Measurements from ENCODE around the gene CCNT2. TPM values are rescaled to one million over a fixed set of nuclear protein-coding genes. Genes with fewer than 3 reads are reported as not detected.
"Not testable (repeated sequence)": the region's sequence is repeated elsewhere in the genome, so short reads cannot be mapped to it uniquely, and the experiment has no call there.

The CCNT2 gene
- total and polyA plus RNA-seq, 4 experiments from 2014 or later, result 23.1 to 80.6 (median 49.8) TPM

DNA sequence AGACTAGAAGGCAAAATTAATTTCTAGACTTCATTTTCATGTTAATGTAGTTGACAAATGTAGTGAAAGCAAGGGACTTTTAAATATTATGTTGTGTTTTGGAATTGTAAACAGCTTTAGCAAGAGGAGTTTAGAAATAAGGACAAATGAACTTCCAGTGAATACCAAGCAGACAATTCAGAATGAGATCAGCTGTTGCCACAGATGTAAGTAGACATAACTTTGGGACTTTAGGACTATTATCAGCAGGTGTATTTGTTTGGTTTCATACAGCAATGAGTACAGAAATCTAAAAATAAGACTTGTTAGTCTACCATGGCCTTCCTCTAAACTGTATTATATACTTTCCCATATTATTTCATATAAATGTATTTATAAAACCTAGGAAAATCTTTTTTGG, 34.2 kb upstream of the CCNT2 start:
- H3K36me3 ChIP-seq (ENCODE audit: insufficient read depth, low read length), result no peaks in the 10 kb centered on the region
- H3K4me3 ChIP-seq (ENCODE audit: low read length in 2 of 2), result no peak overlapping the region
- H3K4me1 Mint-ChIP-seq, result no peaks in the 10 kb centered on the region
- no peak for DNase-seq
- H3K36me3 Mint-ChIP-seq, result peaks cover 1 to 6% of the 10 kb centered on the region in 2 donors
- H3K27me3 ChIP-seq (ENCODE audit: insufficient read depth, low read length), result no peaks in the 10 kb centered on the region
- intact Hi-C loops (cut with micrococcal nuclease), result no loop called here
- H3K27ac Mint-ChIP-seq, result no peak overlapping the region
- peaks cover 0 to 1% of the 10 kb centered on the region in 2 donors for H3K27me3 Mint-ChIP-seq
- ChIA-PET CTCF (ENCODE audit: partially characterized antibody) (no interaction called here), POLR2A (ENCODE audit: partially characterized antibody) (no interaction called here)
- peaks cover 0 to 11% (median 4%) of the 10 kb centered on the region in 8 donors for H3K9me3 Mint-ChIP-seq
- no peaks in the 10 kb centered on the region for H3K4me1 ChIP-seq (ENCODE audit: insufficient read depth, low read length)
- no peak overlapping the region for H3K27ac ChIP-seq (ENCODE audit: low read depth, low read length)
- no peaks in the 10 kb centered on the region for H3K9me3 ChIP-seq (ENCODE audit: control insufficient read depth in 1 of 2, low read length in 2 of 2)
- no peak overlapping the region for H3K4me3 Mint-ChIP-seq

DNA sequence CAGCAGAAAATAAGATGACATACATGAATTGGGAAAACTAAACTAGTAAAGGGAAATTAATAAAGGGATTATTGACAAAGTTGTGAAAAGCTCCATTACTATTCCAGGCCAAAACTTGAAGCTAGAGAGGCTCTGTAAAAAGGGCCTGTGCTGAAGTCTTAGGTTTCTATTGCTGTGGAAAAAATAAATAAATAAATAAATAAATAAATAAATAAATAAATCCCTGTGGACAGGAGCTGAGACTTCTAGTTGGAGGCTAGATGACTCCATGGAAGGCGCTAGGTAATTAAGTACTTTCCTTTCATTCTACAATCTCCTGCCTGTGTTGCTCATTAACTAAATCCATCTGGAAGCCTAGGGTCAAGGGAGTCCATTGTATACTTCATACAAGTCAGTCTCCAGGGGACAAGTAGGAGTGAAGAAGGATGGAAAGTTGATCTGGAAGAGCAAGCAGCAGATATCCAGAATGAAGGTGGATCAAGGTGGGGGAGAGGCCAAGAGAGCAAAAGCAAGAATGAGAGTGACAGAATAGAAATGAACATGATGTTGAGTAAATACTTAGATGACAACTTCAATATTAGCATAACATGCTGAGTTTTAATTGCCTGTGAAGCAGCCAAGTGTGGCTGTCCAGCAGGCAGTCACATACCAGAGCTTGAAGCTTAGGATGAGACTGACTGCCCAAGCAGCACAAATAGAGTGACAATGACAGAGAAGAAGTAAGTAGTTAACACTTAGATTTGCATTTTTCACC, 26.2 kb upstream of the CCNT2 start:
- H3K27me3 Mint-ChIP-seq, result peaks cover 0 to 2% of the 10 kb centered on the region in 2 donors
- no peak for DNase-seq
- ChIA-PET POLR2A (ENCODE audit: partially characterized antibody) (no interaction called here), CTCF (ENCODE audit: partially characterized antibody) (interaction anchor here (1.7 kb wide), 1 partner anchor 441 kb away, joined by 6 read pairs; no protein-coding TSS in a partner anchor)
- intact Hi-C loops (cut with micrococcal nuclease), result no loop called here
- H3K27ac Mint-ChIP-seq, result no peak overlapping the region
- H3K4me3 Mint-ChIP-seq, result no peak overlapping the region
- H3K36me3 Mint-ChIP-seq, result no peaks in the 10 kb centered on the region
- no peaks in the 10 kb centered on the region for H3K4me1 ChIP-seq (ENCODE audit: insufficient read depth, low read length)
- H3K27me3 ChIP-seq (ENCODE audit: insufficient read depth, low read length), result no peaks in the 10 kb centered on the region
- no peaks in the 10 kb centered on the region for H3K9me3 Mint-ChIP-seq
- no peaks in the 10 kb centered on the region for H3K4me1 Mint-ChIP-seq
- H3K36me3 ChIP-seq (ENCODE audit: insufficient read depth, low read length), result no peaks in the 10 kb centered on the region
- H3K4me3 ChIP-seq (ENCODE audit: low read length in 2 of 2), result no peak overlapping the region
- H3K27ac ChIP-seq (ENCODE audit: low read depth, low read length), result no peak overlapping the region
- no peaks in the 10 kb centered on the region for H3K9me3 ChIP-seq (ENCODE audit: control insufficient read depth in 1 of 2, low read length in 2 of 2)

- ChIA-PET POLR2A (ENCODE audit: partially characterized antibody) (no interaction called here), CTCF (ENCODE audit: partially characterized antibody) (interaction anchor here (0.6 to 1.0 kb wide), 5 partner anchors 28 to 462 kb away, joined by 3 to 4 read pairs (median 3); no protein-coding TSS in a partner anchor)
- H3K27me3 Mint-ChIP-seq, result peaks cover 0 to 2% of the 10 kb centered on the region in 2 donors
- H3K36me3 ChIP-seq (ENCODE audit: insufficient read depth, low read length), result no peaks in the 10 kb centered on the region
- H3K27ac Mint-ChIP-seq, result no peak overlapping the region
- no peaks in the 10 kb centered on the region for H3K9me3 Mint-ChIP-seq
- no peaks in the 10 kb centered on the region for H3K4me1 ChIP-seq (ENCODE audit: insufficient read depth, low read length)
- H3K27ac ChIP-seq (ENCODE audit: low read depth, low read length), result no peak overlapping the region
- no peaks in the 10 kb centered on the region for H3K9me3 ChIP-seq (ENCODE audit: control insufficient read depth in 1 of 2, low read length in 2 of 2)
- H3K4me1 Mint-ChIP-seq, result no peaks in the 10 kb centered on the region
- no peaks in the 10 kb centered on the region for H3K27me3 ChIP-seq (ENCODE audit: insufficient read depth, low read length)
- no peak overlapping the region for H3K4me3 Mint-ChIP-seq
- H3K36me3 Mint-ChIP-seq, result no peaks in the 10 kb centered on the region
- intact Hi-C loops (cut with micrococcal nuclease), result loop anchor here (1.0 to 2.0 kb wide), 5 partner anchors 241 to 780 kb away; no protein-coding TSS in a partner anchor
- DNase-seq, result peak in 4 of 5 donors; percentile 8 to 16 (median 12)
- H3K4me3 ChIP-seq (ENCODE audit: low read length in 2 of 2), result no peak overlapping the region
These were observed 20.7 kb upstream of the CCNT2 start for GRCh38 chr2:134897932-134898331.

- Histone ChIP-seq H3K4me1 (ENCODE audit: insufficient read depth, low read length) (no peaks in the 10 kb centered on the region), H3K27ac (ENCODE audit: low read depth, low read length) (no peak overlapping the region), H3K9me3 (ENCODE audit: control insufficient read depth in 1 of 2, low read length in 2 of 2) (no peaks in the 10 kb centered on the region), H3K4me3 (ENCODE audit: low read length in 2 of 2) (no peak overlapping the region), H3K27me3 (ENCODE audit: insufficient read depth, low read length) (no peaks in the 10 kb centered on the region), H3K36me3 (ENCODE audit: insufficient read depth, low read length) (no peaks in the 10 kb centered on the region)
- Mint-ChIP-seq H3K36me3 (peaks cover 0 to 6% of the 10 kb centered on the region in 2 donors), H3K27ac (no peak overlapping the region), H3K4me3 (no peak overlapping the region), H3K27me3 (peaks cover 4 to 5% of the 10 kb centered on the region in 2 donors), H3K4me1 (peaks cover 0 to 5% (median 0%) of the 10 kb centered on the region in 4 donors), H3K9me3 (peaks cover 0 to 2% (median 0%) of the 10 kb centered on the region in 8 donors)
- intact Hi-C loops (cut with micrococcal nuclease), result loop anchor here (2.0 kb wide), 2 partner anchors 242 to 322 kb away; no protein-coding TSS in a partner anchor
- DNase-seq, result no peak
- POLR2A ChIA-PET (ENCODE audit: partially characterized antibody), result no interaction called here
- CTCF ChIA-PET (ENCODE audit: partially characterized antibody), result interaction anchor here (1.6 kb wide), 1 partner anchor 448 kb away, joined by 3 read pairs; no protein-coding TSS in a partner anchor
These were observed 19.4 kb upstream of the CCNT2 start for GRCh38 chr2:134899204-134899603.

DNA sequence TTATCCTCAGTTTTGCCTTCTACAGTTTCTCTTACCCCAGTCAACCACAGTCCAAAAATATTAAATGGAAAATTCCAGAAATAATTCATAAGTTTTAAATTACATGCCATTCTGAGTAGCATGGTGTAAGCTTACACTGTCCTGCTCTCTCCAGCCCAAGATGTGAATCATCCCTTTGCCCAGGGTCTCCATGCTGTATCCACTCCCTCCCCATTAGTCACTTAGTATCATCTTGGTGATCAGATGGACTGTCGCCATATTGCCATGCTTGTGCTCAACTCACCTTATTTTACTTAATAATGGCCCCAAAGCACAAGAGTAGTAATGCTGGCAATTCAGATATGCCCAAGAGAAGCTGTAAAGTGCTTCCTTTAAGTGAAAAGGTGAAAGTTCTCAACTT, 18.5 kb upstream of the CCNT2 start:
- CTCF ChIA-PET (ENCODE audit: partially characterized antibody), result interaction anchor here (1.6 kb wide), 1 partner anchor 449 kb away, joined by 3 read pairs; no protein-coding TSS in a partner anchor
- Mint-ChIP-seq H3K4me1 (peaks cover 0 to 5% (median 0%) of the 10 kb centered on the region in 4 donors), H3K4me3 (no peak overlapping the region), H3K27me3 (peaks cover 4 to 5% of the 10 kb centered on the region in 2 donors), H3K9me3 (peaks cover 0 to 2% (median 0%) of the 10 kb centered on the region in 8 donors), H3K27ac (peak overlapping the region in 1 of 7 donors; percentile 67), H3K36me3 (peaks cover 0 to 6% of the 10 kb centered on the region in 2 donors)
- Histone ChIP-seq H3K27ac (ENCODE audit: low read depth, low read length) (no peak overlapping the region), H3K27me3 (ENCODE audit: insufficient read depth, low read length) (no peaks in the 10 kb centered on the region), H3K9me3 (ENCODE audit: control insufficient read depth in 1 of 2, low read length in 2 of 2) (no peaks in the 10 kb centered on the region), H3K36me3 (ENCODE audit: insufficient read depth, low read length) (no peaks in the 10 kb centered on the region), H3K4me1 (ENCODE audit: insufficient read depth, low read length) (no peaks in the 10 kb centered on the region), H3K4me3 (ENCODE audit: low read length in 2 of 2) (no peak overlapping the region)
- DNase-seq, result no peak
- POLR2A ChIA-PET (ENCODE audit: partially characterized antibody), result no interaction called here
- intact Hi-C loops (cut with micrococcal nuclease), result no loop called here

DNA sequence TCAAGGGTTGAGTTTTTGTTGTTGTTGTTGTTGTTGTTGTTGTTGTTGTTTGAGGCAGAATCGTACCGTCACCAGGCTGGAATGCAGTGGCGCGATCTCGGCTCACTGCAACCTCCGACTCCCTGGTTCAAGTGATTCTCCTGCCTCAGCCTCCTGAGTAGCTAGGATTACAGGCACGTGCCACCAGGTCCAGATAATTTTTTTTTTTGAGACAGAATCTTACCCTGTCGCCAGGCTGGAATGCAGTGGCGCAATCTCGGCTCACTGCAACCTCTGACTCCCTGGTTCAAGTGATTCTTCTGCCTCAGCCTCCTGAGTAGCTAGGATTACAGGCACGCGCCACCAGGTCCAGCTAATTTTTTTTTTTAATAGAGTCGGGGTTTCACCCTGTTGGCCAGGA, 14.9 kb upstream of the CCNT2 start:
- H3K4me1 Mint-ChIP-seq; H3K9me3 Mint-ChIP-seq; POLR2A ChIA-PET (ENCODE audit: partially characterized antibody); H3K4me1 ChIP-seq (ENCODE audit: insufficient read depth, low read length); CTCF ChIA-PET (ENCODE audit: partially characterized antibody); intact Hi-C loops (cut with micrococcal nuclease); H3K4me3 ChIP-seq (ENCODE audit: low read length in 2 of 2); H3K27ac ChIP-seq (ENCODE audit: low read depth, low read length); H3K27me3 Mint-ChIP-seq; H3K36me3 ChIP-seq (ENCODE audit: insufficient read depth, low read length); H3K27me3 ChIP-seq (ENCODE audit: insufficient read depth, low read length); H3K4me3 Mint-ChIP-seq; H3K9me3 ChIP-seq (ENCODE audit: control insufficient read depth in 1 of 2, low read length in 2 of 2); DNase-seq: not testable (repeated sequence)
- peak overlapping the region in 1 of 7 donors; percentile 54 for H3K27ac Mint-ChIP-seq
- peaks cover 0 to 14% of the 10 kb centered on the region in 2 donors for H3K36me3 Mint-ChIP-seq

GRCh38 chr2:134905168-134905567, 13.5 kb upstream of the CCNT2 start:
- Mint-ChIP-seq H3K9me3 (peaks cover 0 to 6% (median 4%) of the 10 kb centered on the region in 8 donors), H3K36me3 (peaks cover 0 to 17% of the 10 kb centered on the region in 2 donors), H3K4me1 (peaks cover 0 to 5% (median 0%) of the 10 kb centered on the region in 4 donors), H3K27me3 (peaks cover 5 to 6% of the 10 kb centered on the region in 2 donors), H3K27ac (no peak overlapping the region), H3K4me3 (no peak overlapping the region)
- Histone ChIP-seq H3K27me3 (ENCODE audit: insufficient read depth, low read length) (no peaks in the 10 kb centered on the region), H3K27ac (ENCODE audit: low read depth, low read length) (no peak overlapping the region), H3K36me3 (ENCODE audit: insufficient read depth, low read length) (no peaks in the 10 kb centered on the region), H3K4me1 (ENCODE audit: insufficient read depth, low read length) (no peaks in the 10 kb centered on the region), H3K9me3 (ENCODE audit: control insufficient read depth in 1 of 2, low read length in 2 of 2) (no peaks in the 10 kb centered on the region), H3K4me3 (ENCODE audit: low read length in 2 of 2) (no peak overlapping the region)
- POLR2A ChIA-PET (ENCODE audit: partially characterized antibody), result no interaction called here
- CTCF ChIA-PET (ENCODE audit: partially characterized antibody), result no interaction called here
- intact Hi-C loops (cut with micrococcal nuclease), result no loop called here
- DNase-seq, result no peak
